GM12892 (cell line): ENCODE results near the gene RBKS.

Experiments used
- POLR2A ChIP-seq: IDR thresholded peaks from 2 replicates; pipeline ENCODE4 v1.6.1; 2011; ENCODE audit warnings: low read depth, low read length, control low read depth
- POLR2AphosphoS5 ChIP-seq: IDR thresholded peaks from 2 replicates; pipeline ENCODE4 v1.6.1; 2011; ENCODE audit warnings: low read depth, low read length, control low read depth
- TAF1 ChIP-seq: IDR thresholded peaks from 2 replicates; pipeline ENCODE4 v1.6.1; 2011; ENCODE audit warnings: low read depth, mild to moderate bottlenecking, control low read depth, low read length, borderline replicate concordance

- TF ChIP-seq POLR2AphosphoS5, result no peak
- no peak for TF ChIP-seq POLR2A
- no peak for TF ChIP-seq TAF1
Measured at GRCh38 chr2:27921424-27921823, 31.2 kb upstream of the RBKS start.
